HG03060 (cell line): ENCODE results near the gene NBEA.

ENCODE experiments used
- ATAC-seq: cut with Tn5 transposase; IDR thresholded peaks from one replicate; pipeline ENCODE4 v1.9.1; 2021; ENCODE audit warnings: low read depth, moderate number of reproducible peaks; ENCODE audit not compliant: unreplicated experiment

The NBEA gene

GRCh38 chr13:35157143-35157755, 215.2 kb downstream of the NBEA start:
- ATAC-seq, result peak; percentile 49

DNA sequence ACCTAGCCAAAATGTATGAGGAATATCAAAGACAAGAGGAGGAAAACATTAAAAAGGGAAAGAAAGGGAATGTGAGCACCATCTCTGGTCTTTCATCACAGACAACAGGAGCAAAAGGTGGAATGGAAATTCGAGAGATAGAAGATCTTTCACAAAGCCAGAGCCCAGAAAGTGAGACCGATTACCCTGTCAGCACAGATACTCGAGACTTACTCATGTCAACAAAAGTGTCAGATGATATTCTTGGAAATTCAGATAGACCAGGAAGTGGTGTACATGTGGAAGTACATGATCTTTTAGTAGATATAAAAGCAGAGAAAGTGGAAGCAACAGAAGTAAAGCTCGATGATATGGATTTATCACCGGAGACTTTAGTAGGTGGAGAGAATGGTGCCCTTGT, 217.0 kb downstream of the NBEA start:
- no peak for ATAC-seq

DNA sequence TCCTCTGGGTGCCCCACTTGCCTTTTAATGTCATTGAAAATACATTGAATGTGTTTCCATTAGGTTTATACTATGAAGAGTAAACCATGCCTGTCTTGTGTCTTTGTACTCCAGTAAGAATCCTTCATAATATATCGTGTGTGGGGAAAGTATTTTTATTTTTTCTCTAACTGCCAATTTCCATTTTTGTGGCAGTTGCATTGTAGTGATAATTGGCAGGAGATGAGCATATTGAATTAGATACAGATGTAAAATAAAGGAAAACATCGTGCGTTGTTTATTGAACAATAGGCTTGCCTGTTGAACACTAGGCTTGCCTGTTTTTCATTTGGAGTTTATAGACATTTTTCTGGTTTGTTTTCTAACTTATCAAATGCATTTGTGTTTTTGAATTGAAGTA, 218.8 kb downstream of the NBEA start:
- no peak for ATAC-seq

GRCh38 chr13:35162420-35162819, 220.3 kb downstream of the NBEA start:
- ATAC-seq, result no peak

DNA sequence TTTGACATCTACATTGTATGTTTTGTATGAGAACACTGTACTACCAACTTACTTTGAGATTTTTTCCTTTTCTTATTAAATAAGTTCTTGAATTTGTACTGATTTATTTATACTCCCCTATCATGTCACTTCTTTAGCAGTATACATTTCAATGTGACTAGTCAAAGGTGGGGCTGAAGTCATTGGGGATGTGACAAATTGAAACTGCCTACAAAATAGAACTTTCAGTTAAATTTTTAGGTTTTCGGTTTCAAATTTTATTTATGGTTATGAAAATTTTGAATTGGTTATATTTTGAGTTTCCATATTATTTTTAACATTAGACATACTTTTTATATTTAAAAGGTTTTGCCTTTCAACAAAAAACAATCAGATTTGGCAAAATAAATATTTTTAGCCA, 221.6 kb downstream of the NBEA start:
- ATAC-seq, result no peak

DNA sequence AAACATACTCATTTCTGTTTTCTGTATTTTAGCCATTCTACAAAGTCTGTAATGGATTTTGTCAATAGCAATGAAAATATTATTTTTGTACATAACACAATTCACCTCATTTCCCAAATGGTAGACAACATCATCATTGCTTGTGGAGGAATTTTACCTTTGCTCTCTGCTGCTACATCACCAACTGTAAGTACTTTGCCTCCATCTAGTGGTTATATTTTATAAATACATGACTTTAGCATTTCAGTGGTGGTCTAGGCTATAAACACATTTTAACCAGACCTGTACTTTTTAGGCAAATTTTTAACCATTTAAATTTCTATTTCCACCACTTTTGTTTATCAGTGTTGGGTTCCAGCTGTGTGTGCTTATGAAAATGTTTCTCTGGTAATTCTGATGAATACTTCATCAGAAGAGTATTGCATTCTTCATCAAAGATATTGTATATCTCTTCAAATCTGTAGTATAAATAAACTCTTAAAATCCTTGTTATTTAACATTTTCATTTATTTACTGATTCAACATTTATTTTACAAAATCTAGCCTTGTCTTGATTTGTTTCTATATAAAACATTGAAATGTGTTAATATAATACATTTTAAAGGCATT, 222.4 kb downstream of the NBEA start:
- ATAC-seq, result peak; percentile 70

- ATAC-seq, result no peak
Observed at GRCh38 chr13:35165205-35165604, 223.1 kb downstream of the NBEA start.

GRCh38 chr13:35179494-35179893, 237.4 kb downstream of the NBEA start:
- no peak for ATAC-seq

- no peak for ATAC-seq
Observed at GRCh38 chr13:35179920-35180663, 238.0 kb downstream of the NBEA start.

DNA sequence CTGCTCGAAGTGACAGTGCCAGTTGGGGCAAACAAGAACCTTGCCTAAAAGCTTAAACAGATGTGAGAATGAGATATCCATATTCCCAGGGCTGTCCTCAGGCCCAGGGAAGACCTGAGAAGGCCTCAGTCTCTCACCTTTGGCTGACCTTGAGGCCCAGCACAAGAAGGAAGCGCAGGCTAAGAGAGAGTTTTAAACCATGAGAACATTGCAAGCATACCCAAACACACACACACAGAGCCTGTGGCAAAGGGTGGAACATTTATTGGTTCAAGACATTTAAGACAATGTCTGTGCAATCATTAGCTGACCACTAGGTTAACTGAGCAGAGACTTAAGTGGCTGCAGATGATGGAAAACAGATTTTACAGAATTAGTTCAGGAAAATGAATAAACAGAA, 248.2 kb downstream of the NBEA start:
- no peak for ATAC-seq

GRCh38 chr13:35191883-35192282, 249.8 kb downstream of the NBEA start:
- ATAC-seq, result no peak

- no peak for ATAC-seq
Observed at GRCh38 chr13:35198613-35199200, 256.6 kb downstream of the NBEA start.

DNA sequence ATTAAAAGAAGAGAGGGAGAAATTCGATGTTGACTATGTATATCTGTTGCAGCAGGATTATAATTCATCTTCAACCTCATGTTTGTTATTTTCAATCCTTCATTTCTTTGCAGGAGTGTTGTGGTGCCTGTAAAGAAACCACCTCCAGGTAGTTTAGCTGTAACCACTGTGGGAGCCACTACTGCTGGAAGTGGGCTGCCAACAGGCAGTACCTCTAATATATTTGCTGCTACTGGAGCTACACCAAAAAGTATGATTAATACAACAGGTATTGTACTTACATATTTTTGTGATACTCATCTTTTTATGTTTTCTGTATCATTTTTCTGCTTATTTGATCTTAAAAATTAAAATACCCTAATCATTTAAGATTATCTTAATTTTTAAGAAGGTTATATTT, 266.5 kb downstream of the NBEA start:
- no peak for ATAC-seq

GRCh38 chr13:35210261-35210660, 268.2 kb downstream of the NBEA start:
- no peak for ATAC-seq

DNA sequence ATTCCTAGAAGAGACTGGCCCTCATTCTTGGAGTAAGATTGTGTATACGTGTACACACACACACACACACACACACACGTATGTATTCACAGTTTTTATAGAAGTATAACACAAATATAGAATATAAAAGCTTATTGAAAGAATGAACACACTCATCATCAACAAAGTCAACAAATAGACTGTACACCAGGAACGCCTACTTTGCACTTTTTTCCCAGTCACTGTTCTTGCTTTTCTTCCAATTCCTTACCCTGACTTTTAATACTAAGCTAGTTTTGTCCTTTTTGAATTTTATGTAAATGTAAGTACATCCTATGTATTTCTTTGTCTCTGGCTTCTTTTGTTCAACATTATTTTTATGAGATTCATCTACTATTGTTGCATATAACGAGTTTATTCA, 269.9 kb downstream of the NBEA start:
- ATAC-seq, result no peak

DNA sequence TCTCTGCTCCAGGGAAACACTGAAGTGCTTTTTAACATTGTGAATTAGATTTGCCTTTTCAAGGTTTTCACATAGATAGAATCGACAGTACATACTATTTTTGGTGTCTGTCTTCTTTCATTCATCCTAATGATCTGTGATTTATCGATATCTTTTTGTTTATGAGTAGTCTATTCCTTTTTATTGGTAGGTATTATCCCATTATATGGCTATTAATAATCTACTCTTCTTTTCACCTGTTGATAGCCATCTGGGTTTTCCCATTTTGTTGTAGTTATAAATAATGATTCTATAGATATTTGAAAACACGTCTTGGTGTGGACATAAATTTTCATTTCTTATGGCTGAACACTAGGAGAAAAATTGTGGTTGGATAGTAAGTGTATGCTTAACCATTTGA, 271.8 kb downstream of the NBEA start:
- no peak for ATAC-seq

- ATAC-seq, result no peak
Observed at GRCh38 chr13:35216131-35216530, 274.1 kb downstream of the NBEA start.

- no peak for ATAC-seq
Observed at GRCh38 chr13:35219021-35219420, 277.0 kb downstream of the NBEA start.

GRCh38 chr13:35225159-35225558, 283.1 kb downstream of the NBEA start:
- ATAC-seq, result no peak

GRCh38 chr13:35225582-35225981, 283.5 kb downstream of the NBEA start:
- no peak for ATAC-seq

DNA sequence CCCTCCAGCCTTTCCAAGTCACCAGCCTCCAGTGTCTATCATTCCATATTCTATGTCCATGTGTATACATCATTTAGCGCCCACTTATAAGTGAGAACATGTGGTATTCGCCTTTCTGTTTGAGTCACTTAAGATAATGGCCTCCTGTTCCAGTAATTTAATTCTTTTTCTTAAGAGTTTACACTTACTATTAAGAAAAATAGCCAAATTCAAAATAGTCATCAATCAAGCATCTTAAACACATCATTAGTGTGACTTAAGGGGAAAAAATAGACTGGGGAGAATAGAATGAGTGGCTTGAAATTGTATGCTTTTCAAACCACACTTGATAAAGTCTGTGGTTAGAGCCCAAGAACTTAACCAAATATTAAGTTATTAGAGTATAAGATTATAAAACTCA, 286.5 kb downstream of the NBEA start:
- ATAC-seq, result no peak

- ATAC-seq, result no peak
Observed at GRCh38 chr13:35231426-35231825, 289.4 kb downstream of the NBEA start.
